SHP77 (cell line): Measurements from ENCODE around the gene SCUBE1.

ENCODE experiments used
- DNase-seq, 2 experiments: peaks; one replicate each; lab custom pipeline; 2025; lab: John Stamatoyannopoulos, UW

SCUBE1 gene

DNA sequence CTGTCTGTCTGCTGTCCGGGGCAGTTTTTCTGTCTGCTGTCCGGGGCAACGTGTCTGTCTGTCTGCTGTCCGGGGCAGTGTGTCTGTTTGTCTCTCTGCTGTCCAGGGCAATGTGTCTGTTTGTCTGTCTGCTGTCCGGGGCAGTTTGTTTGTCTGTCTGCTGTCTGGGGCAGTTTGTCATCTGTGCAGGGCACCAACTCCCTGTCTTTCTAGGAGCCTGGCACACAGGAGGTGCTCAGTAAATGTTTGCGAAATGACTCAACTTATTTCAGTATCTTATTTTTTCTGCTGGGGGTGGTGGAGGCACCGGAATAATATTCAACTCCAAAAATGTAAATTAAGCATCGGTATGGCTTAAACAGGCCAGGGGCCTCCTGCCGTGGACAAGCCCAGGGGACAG is 144.2 kb downstream of the SCUBE1 start:
- DNase-seq, result no peak

- no peak for DNase-seq
Measured at GRCh38 chr22:43198126-43198525, 145.0 kb downstream of the SCUBE1 start.

DNA sequence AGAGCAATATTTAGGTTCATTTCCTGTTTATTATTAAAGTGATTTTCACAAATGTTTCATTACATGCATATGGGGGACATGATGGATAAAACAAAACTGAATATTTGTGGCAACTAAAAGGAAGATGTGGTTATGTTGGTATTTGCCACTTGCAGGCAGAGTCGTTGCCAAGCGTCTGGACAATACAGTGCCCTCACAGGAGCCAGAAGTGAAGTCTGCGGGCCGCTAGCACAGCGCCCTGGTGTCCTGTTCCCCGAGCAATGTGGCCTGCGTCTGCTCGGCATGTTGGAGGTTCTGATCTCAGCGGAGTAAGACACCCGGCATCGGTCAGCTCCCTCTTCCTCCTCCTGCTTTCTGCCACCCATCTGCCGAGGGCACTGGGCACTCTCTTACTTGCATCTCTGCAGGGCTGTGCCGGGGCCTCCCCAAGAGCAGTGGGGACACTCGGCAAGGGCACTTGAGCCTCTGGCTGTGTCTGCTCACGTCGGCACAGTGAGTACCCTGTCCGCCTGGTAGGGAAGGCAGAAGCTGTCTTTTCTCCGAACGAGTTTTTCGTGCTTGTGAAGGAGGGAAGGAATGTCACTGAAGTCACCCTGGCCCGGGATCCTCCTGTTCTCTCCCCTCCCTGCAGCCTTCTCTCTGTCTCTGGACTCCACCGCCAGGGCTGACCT is 145.8 kb downstream of the SCUBE1 start:
- DNase-seq, result peak in 1 of 2 experiments; percentile 29

DNA sequence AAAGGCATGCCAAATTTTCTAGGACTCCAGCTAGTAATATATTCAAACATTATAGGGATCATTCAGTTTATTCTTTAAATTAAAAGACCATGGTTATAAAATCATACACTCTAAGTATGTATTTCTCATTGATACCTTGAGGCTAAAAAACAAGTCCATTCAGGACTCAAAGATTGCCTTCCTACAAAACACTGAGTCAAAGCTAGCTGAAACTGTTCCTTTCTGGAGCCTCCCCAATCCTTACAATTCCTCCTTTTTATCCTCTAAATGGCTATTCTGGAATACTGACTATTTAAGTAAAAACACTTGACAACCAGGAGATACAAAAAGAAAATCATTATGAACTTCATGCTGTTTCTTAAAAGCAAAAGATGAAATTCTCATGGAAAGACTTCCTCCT is 151.3 kb downstream of the SCUBE1 start:
- no peak for DNase-seq

- DNase-seq, result no peak
Measured at GRCh38 chr22:43188829-43189545, 154.2 kb downstream of the SCUBE1 start.

- peak; percentile 93 to 96 for DNase-seq
Measured at GRCh38 chr22:43187171-43188099, 155.7 kb downstream of the SCUBE1 start.

- peak in 1 of 2 experiments; percentile 29 for DNase-seq
Measured at GRCh38 chr22:43186272-43187170, 156.7 kb downstream of the SCUBE1 start, which contains the start of gene TTLL12. TSS of gene TTLL12 (minus strand) at chr22:43187134. CDS start at chr22:43187069, 65 bp downstream.

DNA sequence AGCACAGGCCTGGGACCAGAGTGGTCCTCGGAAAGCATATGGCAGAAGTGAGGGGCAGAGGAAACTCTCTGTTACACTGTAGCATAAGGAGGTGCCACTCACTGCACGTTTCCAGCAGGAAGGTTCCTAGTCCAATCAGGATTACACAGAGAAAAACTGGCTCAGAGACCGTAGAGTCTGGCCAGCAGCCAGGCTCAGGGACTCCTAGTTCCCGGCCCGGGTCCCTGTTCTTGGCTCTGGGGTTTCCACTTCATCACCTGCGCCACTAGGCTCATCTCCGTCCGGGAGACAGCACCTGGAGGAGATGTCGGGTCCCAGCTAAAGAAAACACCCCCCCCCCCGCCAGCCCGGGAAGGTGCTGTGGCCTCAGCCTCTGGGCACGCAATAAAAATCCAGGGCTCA is 157.3 kb downstream of the SCUBE1 start:
- DNase-seq, result peak in 1 of 2 experiments; percentile 41

DNA sequence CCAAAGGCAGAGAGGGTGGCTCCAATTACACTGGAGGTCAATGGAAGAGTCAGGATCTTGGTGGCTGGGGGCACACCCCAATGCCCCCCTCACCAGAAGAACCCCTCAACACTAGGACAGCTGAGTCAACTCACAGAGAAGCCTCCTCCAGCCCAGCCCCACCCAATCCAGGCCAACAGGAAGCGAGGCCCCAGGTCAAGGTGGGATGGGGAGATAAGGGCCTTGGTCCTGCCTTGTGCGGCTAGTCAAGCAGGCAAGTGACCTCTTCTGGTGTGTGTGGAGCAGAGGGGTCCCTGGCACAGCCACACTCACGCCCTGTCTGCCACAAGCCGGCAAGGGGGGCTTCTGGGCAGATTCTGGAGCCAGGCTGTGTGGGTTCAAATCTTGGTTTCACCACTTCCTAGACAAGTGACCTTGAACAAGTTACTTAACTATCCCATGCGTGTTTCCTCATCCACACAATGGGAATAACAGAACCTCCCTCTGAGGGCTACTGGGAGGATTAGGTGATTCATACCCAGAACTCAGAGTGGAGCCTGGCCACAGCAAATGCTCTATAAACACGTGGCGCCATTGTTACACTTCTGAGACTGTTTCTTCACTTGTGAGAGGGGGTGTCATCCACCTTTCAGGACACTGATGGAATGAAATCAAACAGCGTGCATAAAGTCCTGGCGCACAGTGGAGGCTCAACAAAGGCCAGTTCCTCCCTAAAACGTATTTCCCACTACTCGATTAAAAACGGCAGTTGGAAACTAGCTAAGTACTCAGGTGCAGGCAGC is 159.5 kb downstream of the SCUBE1 start:
- DNase-seq, result no peak

- no peak for DNase-seq
Measured at GRCh38 chr22:43182726-43183125, 160.4 kb downstream of the SCUBE1 start.

DNA sequence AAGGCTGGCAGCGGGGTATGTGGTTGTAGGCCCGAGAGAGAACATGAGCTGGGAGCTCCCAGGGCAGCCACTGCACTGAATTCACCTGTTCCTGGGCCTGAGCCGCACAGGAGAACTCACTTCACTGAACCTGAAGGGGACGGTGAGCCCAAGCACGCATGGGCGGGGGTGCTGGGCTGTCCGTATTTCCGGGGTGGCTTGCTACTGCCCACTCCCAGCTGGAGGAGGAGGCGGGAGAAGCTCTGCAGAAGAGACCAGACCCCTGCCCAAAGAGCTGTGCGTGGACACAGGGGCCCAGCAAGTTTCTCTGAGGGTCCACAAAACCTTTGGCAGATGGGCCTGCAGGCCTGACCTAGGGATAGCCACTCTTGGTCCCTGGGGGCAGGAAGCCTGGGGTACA is 161.1 kb downstream of the SCUBE1 start:
- no peak for DNase-seq

DNA sequence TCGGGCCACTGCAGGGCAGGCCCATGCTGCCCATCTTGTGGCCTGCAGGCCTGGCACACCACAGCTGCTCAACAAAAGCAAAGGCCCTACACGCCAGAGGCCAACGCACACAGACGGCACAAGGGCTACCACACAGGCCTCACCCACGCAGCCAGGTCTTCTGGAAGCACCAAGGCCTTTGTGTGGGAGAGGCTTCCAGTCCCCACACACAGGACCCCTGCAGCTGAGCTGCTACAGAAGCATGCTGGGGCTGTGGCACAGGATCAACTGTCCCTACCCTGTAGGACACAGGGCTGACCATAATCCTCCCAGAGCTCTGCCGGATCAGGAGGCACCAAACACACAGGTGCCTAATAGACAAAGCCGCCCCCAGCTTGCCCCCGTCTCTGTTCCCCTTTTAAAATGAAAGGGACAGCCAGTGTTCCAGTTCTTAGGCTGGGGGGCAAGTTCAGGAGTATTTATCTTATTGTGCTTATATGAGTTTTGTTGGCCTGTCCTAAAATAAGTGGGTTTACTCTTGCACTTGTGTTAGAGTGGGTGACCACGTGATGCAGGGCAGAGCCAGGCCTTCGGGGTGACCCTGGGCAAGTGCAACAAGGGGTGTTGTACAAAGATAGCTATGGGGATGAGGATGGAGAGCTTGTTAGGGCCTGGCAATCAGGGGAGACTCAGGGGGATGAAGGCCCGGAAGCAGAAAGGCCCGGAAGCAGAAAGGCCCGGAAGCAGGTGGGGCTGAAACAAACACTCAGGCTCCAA is 161.7 kb downstream of the SCUBE1 start:
- no peak for DNase-seq

DNA sequence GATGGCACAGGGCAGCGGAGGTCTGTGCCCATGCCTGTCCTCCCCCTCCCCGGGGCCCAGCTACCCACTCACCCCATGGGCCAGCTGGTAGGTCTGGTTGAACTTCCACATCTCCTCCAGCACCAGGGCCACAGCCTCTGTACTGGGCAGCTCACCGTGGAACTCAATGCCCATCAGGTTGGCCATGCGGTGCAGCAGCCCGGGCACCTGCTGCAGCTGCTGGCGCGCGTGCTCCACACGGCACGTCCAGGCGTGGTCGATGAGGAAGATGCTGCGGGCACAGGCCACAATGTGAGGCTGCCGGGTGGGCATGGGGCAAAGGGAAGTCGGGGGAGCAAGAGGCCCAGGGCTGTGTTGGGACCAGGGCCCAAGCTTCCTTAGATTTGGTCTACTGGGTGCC is 162.5 kb downstream of the SCUBE1 start:
- no peak for DNase-seq

DNA sequence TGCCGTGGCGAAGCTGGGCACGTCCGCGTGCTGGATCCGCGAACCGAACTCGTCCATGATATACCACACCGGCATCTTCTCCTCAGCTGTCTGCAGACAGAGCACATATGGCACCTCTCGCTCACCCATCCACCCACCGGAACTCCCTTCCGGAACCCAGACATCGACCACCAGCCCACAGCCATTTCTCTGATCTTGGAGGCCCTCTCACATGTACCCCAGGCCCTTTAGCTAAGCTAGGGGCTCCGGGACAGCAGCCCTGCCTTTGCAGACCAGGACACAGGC is 163.3 kb downstream of the SCUBE1 start:
- no peak for DNase-seq

- no peak for DNase-seq
Measured at GRCh38 chr22:43179146-43179910, 163.8 kb downstream of the SCUBE1 start.

DNA sequence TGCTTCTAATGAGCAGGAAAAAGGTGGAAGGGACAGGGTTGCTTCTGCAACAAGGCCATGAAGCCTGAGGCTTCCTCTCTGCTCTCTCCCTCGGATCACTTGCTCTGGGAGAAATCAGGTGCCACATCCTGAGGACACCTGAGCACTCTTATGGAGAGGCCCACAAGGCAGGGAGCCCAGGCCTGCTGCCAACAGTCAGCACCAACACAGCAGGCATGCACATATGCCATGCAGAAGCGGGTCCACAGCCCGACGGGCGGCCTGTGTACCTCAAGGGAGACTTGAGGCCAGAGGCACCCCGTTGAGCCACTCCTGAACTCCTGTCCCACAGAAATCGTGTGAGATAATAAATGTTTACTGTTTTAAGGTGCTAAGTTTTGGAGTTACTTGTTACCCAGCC is 165.7 kb downstream of the SCUBE1 start:
- DNase-seq, result no peak

DNA sequence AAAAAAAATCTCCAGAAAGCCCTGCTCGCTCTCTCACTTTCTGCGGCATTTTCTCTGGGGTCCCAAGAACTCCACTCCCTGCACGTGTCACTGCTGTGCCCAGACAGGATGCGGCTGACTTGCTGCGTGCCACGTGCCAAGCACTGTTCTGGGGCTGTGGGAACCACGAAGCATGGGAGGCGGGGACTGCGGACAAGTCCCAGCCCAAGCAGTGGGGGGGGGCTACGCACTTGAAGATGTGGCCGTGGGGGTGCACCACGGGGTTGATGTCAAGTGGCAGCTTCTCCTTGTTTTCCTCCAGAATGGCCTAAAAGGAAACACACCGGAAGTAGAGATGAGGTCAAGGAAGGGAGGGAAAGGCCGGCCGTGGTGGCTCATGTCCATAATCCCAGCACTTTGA is 167.1 kb downstream of the SCUBE1 start:
- no peak for DNase-seq

DNA sequence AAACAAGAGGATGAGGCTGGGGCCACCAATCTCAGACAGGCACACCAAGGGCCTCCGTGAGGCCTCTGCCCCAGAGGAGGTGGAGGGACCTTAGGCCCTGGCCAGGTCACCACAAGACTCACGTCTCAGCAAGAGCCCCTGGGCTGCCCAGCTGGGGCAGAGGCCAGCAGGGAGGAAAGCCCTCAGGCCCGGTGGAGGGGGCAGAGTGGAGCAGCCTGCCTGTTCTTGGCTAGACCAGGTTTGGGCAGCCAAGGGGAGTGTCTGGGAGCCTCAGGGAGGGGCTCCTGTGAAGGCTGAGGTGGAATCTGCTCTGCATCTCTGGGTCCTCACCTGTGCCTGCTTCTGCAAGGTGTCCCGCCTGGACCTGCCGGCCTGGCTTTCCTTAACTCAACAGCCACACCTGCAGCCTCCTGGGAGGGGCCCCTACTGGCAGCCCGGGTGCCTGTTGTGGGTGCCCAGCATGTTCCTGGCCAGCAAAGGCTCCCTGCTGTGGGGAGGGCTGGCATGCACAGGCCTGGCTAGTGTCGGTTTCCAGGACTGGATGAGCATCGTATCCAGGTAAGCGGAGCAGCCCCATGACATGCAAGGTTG is 168.1 kb downstream of the SCUBE1 start:
- DNase-seq, result no peak
